ENCODE data around the gene MOCOS.

The MOCOS gene

GRCh38 chr18:36187193-36187825, at the start of gene MOCOS:
Gene MOCOS, plus strand, starts transcription at chr18:36187497. Its CDS starts 43 bp downstream, at chr18:36187540.
- peak; percentile 22 for DNase-seq (ENCODE audit: low read depth)
- no peak for TF ChIP-seq CTCF (IDR thresholded peaks at IDR 0.05; ENCODE audit: control insufficient read depth, extremely low read depth, insufficient read depth)
- H3K4me3 ChIP-seq (ENCODE audit: low read depth, low read length): peak within 1 kb of the TSS; percentile 74

GRCh38 chr18:36139245-36139644, 48.1 kb upstream of the MOCOS start:
- DNase-seq (ENCODE audit: low read depth): no peak
- TF ChIP-seq CTCF (IDR thresholded peaks at IDR 0.05; ENCODE audit: control insufficient read depth, extremely low read depth, insufficient read depth): no peak

GRCh38 chr18:36141576-36141975, 45.7 kb upstream of the MOCOS start:
- DNase-seq (ENCODE audit: low read depth): no peak
- TF ChIP-seq CTCF (IDR thresholded peaks at IDR 0.05; ENCODE audit: control insufficient read depth, extremely low read depth, insufficient read depth): no peak
- H3K4me3 ChIP-seq (ENCODE audit: low read depth, low read length): no peak overlapping the region

More at GRCh38 chr18:36139245-36139644, 48.1 kb upstream of the MOCOS start:
- H3K4me3 ChIP-seq (ENCODE audit: low read depth, low read length): no peak overlapping the region

GRCh38 chr18:36142751-36143150, 44.5 kb upstream of the MOCOS start:
- no peak for DNase-seq (ENCODE audit: low read depth)
- H3K4me3 ChIP-seq (ENCODE audit: low read depth, low read length): no peak overlapping the region
- TF ChIP-seq CTCF (IDR thresholded peaks at IDR 0.05; ENCODE audit: control insufficient read depth, extremely low read depth, insufficient read depth): no peak

GRCh38 chr18:36143391-36143790, 43.9 kb upstream of the MOCOS start:
- DNase-seq (ENCODE audit: low read depth): no peak
- H3K4me3 ChIP-seq (ENCODE audit: low read depth, low read length): no peak overlapping the region
- TF ChIP-seq CTCF (IDR thresholded peaks at IDR 0.05; ENCODE audit: control insufficient read depth, extremely low read depth, insufficient read depth): no peak

GRCh38 chr18:36149514-36150289, 37.6 kb upstream of the MOCOS start:
- no peak for TF ChIP-seq CTCF (IDR thresholded peaks at IDR 0.05; ENCODE audit: control insufficient read depth, extremely low read depth, insufficient read depth)
- DNase-seq (ENCODE audit: low read depth): no peak
- no peak overlapping the region for H3K4me3 ChIP-seq (ENCODE audit: low read depth, low read length)

Measured in LNCaP clone FGC (cell line).